ENCODE results near the gene ARHGAP40.

DNA sequence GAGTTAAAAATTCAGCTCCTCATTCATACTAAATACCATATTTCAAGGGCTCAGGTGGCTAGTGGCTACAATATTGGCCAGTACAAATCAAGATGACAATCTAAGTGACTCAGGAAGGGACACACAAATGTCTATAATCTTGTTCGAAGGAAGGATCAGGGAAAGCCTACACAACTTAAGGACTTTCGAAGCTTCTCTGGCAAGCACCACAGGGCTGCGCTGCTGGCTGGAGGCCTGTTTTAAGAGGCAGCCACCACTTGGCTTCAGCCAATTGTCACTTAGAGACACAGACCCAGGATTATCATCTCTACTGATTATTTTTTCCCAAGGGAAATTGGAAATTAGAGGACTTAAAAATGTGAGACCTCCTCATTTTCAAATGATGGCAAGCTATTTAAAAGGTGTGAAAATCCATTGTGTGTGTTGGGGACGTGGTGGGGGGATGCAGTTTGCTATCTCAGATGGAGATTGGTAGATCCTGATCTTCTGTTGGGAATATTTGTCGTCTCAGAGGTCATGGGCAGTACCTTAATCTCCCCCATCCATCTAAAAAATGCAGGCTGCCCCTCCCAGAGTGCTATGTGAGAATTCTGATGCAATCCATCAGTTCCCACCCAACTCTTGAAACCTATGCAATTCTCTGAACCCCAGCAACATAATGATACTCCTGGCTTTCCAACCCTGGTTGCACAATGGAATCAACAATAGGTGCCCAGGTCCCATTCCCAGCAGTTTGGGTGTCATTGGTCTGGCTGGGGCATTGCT lies 11.3 kb downstream of the ARHGAP40 start:
- no peak for TF ChIP-seq SP2 (tag by site-specific recombination; IDR thresholded peaks at IDR 0.05)
- TF ChIP-seq, protein P1, sequence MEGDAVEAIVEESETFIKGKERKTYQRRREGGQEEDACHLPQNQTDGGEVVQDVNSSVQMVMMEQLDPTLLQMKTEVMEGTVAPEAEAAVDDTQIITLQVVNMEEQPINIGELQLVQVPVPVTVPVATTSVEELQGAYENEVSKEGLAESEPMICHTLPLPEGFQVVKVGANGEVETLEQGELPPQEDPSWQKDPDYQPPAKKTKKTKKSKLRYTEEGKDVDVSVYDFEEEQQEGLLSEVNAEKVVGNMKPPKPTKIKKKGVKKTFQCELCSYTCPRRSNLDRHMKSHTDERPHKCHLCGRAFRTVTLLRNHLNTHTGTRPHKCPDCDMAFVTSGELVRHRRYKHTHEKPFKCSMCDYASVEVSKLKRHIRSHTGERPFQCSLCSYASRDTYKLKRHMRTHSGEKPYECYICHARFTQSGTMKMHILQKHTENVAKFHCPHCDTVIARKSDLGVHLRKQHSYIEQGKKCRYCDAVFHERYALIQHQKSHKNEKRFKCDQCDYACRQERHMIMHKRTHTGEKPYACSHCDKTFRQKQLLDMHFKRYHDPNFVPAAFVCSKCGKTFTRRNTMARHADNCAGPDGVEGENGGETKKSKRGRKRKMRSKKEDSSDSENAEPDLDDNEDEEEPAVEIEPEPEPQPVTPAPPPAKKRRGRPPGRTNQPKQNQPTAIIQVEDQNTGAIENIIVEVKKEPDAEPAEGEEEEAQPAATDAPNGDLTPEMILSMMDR (tag by site-specific recombination; IDR thresholded peaks at IDR 0.05), result no peak
- TF ChIP-seq ZNF274 (IDR thresholded peaks at IDR 0.05; ENCODE audit: low read length), result no peak
- TF ChIP-seq ZNF274 (tag by site-specific recombination; IDR thresholded peaks at IDR 0.05; ENCODE audit: borderline replicate concordance), result no peak
- TF ChIP-seq OVOL3 (tag by site-specific recombination; IDR thresholded peaks at IDR 0.05), result no peak
- TF ChIP-seq, protein P2, sequence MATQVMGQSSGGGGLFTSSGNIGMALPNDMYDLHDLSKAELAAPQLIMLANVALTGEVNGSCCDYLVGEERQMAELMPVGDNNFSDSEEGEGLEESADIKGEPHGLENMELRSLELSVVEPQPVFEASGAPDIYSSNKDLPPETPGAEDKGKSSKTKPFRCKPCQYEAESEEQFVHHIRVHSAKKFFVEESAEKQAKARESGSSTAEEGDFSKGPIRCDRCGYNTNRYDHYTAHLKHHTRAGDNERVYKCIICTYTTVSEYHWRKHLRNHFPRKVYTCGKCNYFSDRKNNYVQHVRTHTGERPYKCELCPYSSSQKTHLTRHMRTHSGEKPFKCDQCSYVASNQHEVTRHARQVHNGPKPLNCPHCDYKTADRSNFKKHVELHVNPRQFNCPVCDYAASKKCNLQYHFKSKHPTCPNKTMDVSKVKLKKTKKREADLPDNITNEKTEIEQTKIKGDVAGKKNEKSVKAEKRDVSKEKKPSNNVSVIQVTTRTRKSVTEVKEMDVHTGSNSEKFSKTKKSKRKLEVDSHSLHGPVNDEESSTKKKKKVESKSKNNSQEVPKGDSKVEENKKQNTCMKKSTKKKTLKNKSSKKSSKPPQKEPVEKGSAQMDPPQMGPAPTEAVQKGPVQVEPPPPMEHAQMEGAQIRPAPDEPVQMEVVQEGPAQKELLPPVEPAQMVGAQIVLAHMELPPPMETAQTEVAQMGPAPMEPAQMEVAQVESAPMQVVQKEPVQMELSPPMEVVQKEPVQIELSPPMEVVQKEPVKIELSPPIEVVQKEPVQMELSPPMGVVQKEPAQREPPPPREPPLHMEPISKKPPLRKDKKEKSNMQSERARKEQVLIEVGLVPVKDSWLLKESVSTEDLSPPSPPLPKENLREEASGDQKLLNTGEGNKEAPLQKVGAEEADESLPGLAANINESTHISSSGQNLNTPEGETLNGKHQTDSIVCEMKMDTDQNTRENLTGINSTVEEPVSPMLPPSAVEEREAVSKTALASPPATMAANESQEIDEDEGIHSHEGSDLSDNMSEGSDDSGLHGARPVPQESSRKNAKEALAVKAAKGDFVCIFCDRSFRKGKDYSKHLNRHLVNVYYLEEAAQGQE (tag by site-specific recombination; IDR thresholded peaks at IDR 0.05), result no peak
- TF ChIP-seq BCL11A (tag by site-specific recombination; IDR thresholded peaks at IDR 0.05; ENCODE audit: low read depth), result no peak
- no peak for TF ChIP-seq ZNF324 (tag by site-specific recombination; IDR thresholded peaks at IDR 0.05)
- no peak for TF ChIP-seq ZNF114 (tag by site-specific recombination; IDR thresholded peaks at IDR 0.05)
- no peak for TF ChIP-seq ZNF664 (tag by site-specific recombination; IDR thresholded peaks at IDR 0.05)
- no peak for TF ChIP-seq KLF1 (tag by site-specific recombination; IDR thresholded peaks at IDR 0.05)
